Omental fat pad (tissue), 4 donors: Measurements from ENCODE around the gene ASMTL. TPM values are rescaled to one million over a fixed set of nuclear protein-coding genes. Genes with fewer than 3 reads are reported as not detected.
"Not testable (repeated sequence)": the region's sequence is repeated elsewhere in the genome, so short reads cannot be mapped to it uniquely, and the experiment has no call there.

Source experiments
- ATAC-seq: fragments of 150-250 bp; one replicate; pipeline ENCODE4 v1.9.1; 2016; ENCODE audit warnings: mild to moderate bottlenecking, moderate library complexity; ENCODE audit not compliant: low FRiP score
- DNase-seq: peaks from one replicate; pipeline ENCODE4 v3.0.0-alpha.2; 2019; ENCODE audit warnings: low spot score
- CTCF ChIP-seq, 3 donors: fragments of 450-650 bp; IDR thresholded peaks; one replicate each; pipeline ENCODE4 v1.5.1; 2016 to 2017; ENCODE audit warnings: antibody characterized with exemption in 3 of 3, mild to moderate bottlenecking in 3 of 3, moderate library complexity in 2 of 3
- total RNA-seq, 4 donors: library from RNA; depleted of rRNA; stranded (reverse); fragments of >200 nt; gene quantifications; one replicate each; pipeline ENCODE4 v1.1.0, GENCODE V29; 2016

Gene ASMTL
- total RNA-seq, 4 donors from 2014 or later: 17.9 to 27.3 (median 21.8) TPM

DNA sequence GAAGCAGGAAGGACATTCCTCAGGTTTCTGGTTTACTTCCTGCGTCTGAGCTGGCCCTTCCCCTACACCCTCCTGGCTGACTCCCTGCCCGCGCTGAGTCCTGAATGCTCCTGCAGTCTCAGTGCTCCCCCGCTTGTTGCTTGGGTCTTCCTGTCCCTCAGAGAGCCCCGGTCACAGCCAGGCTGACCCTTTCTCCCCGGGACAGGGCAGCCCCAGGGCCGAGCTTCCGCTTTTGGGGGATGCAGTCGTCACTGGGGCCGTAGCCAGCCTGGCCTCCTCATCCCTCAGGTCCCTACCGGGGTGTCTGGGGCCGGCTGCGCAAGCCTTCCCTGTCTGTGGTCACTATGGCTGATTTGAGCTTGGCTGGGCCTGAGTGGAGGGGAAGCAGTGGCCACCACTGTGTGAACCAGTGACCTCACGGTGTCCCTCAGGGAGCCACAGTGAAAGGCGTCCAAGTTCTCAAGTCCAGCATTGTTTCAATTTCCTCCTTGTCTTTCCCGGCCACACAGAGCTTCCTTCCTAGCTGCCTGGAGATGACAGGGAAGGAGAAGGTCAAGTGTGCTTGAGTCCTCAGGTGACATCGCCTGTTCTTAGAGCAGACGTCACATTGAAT is 34.1 kb upstream of the ASMTL start:
- peak; percentile 28 for ATAC-seq
- no peak for DNase-seq
- no peak for TF ChIP-seq CTCF (IDR thresholded peaks at IDR 0.05)

DNA sequence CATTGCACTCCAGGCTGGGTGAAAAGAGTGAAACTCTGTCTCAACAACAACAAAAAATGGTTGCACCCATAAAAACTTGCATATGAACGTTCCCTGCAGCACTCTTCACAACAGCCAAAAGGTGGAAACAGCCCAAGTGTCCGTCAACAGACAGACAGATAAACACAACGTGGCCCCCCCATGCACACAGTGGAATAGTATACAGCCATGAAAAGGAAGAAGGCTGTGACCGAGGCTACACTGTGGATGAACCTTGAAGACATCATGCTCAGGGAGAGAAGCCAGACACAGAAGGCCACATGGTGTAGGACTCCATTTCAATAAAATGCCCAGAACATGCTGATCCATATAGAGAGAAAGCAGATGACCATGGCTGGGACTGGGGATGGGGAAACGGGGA is 33.5 kb upstream of the ASMTL start:
- DNase-seq (no peak), ATAC-seq (no peak)
- TF ChIP-seq CTCF (IDR thresholded peaks at IDR 0.05): no peak

- no peak for DNase-seq
- TF ChIP-seq CTCF (IDR thresholded peaks at IDR 0.05): no peak
- ATAC-seq: no peak
These were observed 32.3 kb upstream of the ASMTL start for GRCh38 chrX:1485033-1485432.

GRCh38 chrX:1484638-1485019 is 31.9 kb upstream of the ASMTL start:
- ATAC-seq: no peak
- DNase-seq: no peak
- no peak for TF ChIP-seq CTCF (IDR thresholded peaks at IDR 0.05)

DNA sequence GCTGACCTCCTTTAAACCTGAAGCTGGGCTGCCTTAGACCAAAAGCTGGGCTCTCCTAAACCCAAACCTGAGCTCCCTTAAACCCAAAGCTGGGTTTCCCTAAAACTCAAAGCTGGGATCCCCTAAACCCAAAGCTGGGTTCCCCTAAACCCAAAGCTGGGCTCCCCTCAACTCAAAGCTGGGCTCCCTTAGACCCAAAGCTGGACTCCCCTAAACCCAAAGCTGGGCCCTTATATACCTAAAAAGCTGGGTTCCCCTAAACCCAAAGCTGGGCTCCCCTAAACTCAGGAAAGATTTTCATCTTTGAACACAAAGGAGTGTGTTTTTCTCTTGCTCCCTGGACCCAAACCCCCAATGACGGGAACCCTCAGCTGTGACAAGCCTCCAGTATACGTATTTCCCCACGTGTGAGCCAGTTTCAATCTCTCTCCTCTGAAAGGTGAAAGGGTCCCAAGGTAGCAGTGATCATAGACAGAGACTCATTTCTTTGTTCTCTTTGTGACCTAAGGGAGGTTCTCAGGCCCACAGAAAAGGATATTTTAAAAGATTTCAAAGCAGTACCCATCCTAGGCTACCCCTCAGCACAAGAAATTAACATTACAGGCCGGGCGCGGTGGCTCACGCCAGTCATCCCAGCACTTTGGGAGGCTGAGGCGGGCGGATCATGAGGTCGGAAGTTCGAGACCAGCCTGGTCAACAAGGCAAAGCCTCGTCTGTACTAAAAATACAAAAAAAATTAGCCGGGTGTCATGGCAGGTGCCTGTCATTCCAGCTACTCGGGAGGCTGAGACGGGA is 31.3 kb upstream of the ASMTL start:
- ATAC-seq (no peak), DNase-seq (no peak)

GRCh38 chrX:1482530-1482928 is 29.8 kb upstream of the ASMTL start:
- not testable (repeated sequence) for DNase-seq, ATAC-seq

More for the DNA sequence above, 31.3 kb upstream of the ASMTL start:
- TF ChIP-seq CTCF (IDR thresholded peaks at IDR 0.05): no peak

DNA sequence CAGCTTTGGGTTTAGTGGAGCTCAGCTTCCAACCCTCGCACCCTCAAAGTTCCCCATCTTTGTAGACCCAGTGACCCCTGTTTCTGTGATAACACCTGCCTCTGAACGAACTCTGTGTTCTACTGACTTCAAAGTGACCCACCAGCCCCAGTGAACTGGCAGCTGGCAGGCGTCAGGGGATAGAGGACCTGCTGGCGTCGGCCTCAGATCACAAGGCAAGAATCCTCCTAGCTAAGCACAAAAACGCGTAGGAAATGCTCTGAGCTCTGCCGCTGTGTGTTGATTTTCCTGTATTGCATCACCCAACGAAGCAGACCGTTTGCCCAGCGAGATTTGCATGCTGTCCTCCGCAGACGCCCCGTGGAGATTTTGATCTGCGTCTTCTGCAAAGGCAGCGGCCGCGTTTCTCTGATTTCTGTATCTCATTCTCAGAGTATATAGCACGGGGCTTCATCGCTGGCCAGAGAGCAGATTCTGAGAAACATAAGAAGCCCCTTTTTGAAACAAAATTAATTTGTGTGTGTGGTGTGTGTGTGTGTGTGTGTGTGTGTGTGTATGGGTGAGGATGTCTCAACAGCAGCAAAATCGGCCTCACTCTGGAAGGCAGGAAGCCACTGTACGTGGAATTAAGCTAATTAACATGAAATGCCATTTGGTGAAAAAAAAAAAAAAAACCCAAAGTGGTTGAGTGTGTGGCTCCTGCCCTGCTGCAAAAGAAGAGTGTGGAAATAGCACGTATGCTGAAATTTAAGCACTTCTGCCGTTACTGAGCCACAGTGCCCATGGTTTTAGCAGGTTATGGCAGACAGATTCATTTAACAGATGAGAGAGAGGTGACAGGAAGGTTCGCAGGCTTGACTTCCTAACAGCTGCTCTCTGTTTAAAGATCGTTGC is 29.2 kb upstream of the ASMTL start:
- no peak for TF ChIP-seq CTCF (IDR thresholded peaks at IDR 0.05)
- DNase-seq: no peak
- no peak for ATAC-seq
